H1 (cell line): ENCODE data around the gene OCEL1. TPM values are rescaled to one million over a fixed set of nuclear protein-coding genes. Genes with fewer than 3 reads are reported as not detected.

ENCODE experiments used
- CHD7 ChIP-seq: fragments of 300-600 bp; sonication (generic); IDR thresholded peaks from 2 replicates; pipeline ENCODE4 v1.7.1; 2012; ENCODE audit warnings: low read length, moderate library complexity, mild to moderate bottlenecking, inconsistent platforms; ENCODE audit not compliant: insufficient replicate concordance
- CTBP2 ChIP-seq: IDR thresholded peaks from 2 replicates; pipeline ENCODE4 v1.7.0; 2011; ENCODE audit warnings: borderline replicate concordance, mild to moderate bottlenecking, moderate library complexity, mixed read lengths, low read length; ENCODE audit not compliant: insufficient read depth, insufficient read length
- HDAC6 ChIP-seq: IDR thresholded peaks from one replicate; pipeline ENCODE4 v1.7.1; 2012; ENCODE audit warnings: low read depth, mild to moderate bottlenecking, inconsistent platforms, low read length, moderate library complexity
- POLR2AphosphoS5 ChIP-seq: IDR thresholded peaks from 2 replicates; pipeline ENCODE4 v1.6.1; 2011; ENCODE audit warnings: low read depth, low read length
- SP4 ChIP-seq: IDR thresholded peaks from 2 replicates; pipeline ENCODE4 v1.6.1; 2012; ENCODE audit warnings: low read length, inconsistent platforms
- polyA plus RNA-seq, 7 experiments: library from polyadenylated mRNA; depleted of rRNA in 3 of 7; stranded (reverse) in 5 of 7; unstranded in 2 of 7; fragments of >200 nt in 5 of 7; fragments of 200-250 nt in 2 of 7; gene quantifications; 1 replicate in 5 of 7; 2 replicates in 1 of 7; 4 replicates in 1 of 7; pipeline versions ENCODE4 v1.2.1 to v1.2.3, GENCODE V29; 2011 to 2013; ENCODE audit warnings: missing spikeins in 2 of 7, mixed read lengths in 2 of 7
- total RNA-seq: library from RNA; stranded (reverse); fragmentation: NEBNext Ultra II Directional; extraction: Animal tissue kit (Norgen Biotek cat#: 25700); gene quantifications from 2 replicates; pipeline ENCODE4 v1.2.1, GENCODE V29; 2021

Gene OCEL1
- total and polyA plus RNA-seq, 2 of the 8 experiments (the other 6 are each of a cell fraction or from before 2014, with no cell fraction given): 13.3 to 32.6 TPM

- no peak for TF ChIP-seq SP4
- no peak for TF ChIP-seq HDAC6
- TF ChIP-seq CTBP2: no peak
- no peak for TF ChIP-seq CHD7
- no peak for TF ChIP-seq POLR2AphosphoS5
Observed at GRCh38 chr19:17262557-17262956, 36.5 kb downstream of the OCEL1 start (continued).
